CD4-positive, alpha-beta T cell treated with Interleukin-12 subunit alpha and Interleukin-12 subunit beta, for 1 hour (primary cell): ENCODE results near the gene RPS19BP1.

ENCODE experiments used
- DNase-seq: peaks from one replicate; pipeline ENCODE4 v3.0.0-alpha.2; 2020

RPS19BP1 gene

GRCh38 chr22:39488563-39489083 is 43.9 kb downstream of the RPS19BP1 start:
- DNase-seq: no peak

DNA sequence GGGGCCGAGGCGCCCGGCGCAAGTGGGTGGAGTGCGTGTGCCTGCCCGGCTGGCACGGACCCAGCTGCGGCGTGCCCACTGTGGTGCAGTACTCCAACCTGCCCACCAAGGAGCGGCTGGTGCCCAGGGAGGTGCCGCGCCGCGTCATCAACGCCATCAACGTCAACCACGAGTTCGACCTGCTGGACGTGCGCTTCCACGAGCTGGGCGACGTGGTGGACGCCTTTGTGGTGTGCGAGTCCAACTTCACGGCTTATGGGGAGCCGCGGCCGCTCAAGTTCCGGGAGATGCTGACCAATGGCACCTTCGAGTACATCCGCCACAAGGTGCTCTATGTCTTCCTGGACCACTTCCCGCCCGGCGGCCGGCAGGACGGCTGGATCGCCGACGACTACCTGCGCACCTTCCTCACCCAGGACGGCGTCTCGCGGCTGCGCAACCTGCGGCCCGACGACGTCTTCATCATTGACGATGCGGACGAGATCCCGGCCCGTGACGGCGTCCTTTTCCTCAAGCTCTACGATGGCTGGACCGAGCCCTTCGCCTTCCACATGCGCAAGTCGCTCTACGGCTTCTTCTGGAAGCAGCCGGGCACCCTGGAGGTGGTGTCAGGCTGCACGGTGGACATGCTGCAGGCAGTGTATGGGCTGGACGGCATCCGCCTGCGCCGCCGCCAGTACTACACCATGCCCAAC is 44.6 kb downstream of the RPS19BP1 start:
- no peak for DNase-seq

GRCh38 chr22:39486951-39487825 is 45.4 kb downstream of the RPS19BP1 start:
- no peak for DNase-seq

GRCh38 chr22:39482768-39483167 is 49.8 kb downstream of the RPS19BP1 start:
- DNase-seq: no peak

DNA sequence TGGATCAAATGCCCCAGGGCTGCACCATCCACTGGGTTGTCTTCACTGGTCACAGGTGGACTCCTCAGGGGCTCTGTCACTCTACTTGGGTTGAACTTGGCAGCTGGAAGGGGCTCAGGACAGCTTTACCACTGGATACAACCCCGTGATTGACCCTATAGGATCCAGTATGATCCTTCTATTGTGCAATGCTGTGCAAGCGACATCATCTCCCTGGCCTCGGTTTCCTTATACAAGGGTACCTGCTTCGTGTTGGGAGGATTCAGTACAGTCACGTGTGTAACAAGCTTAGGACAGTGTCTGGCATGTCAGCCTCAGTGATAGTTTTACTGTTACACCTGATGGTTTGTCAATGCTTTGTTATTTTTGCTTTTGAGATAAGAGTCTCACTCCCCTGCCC is 51.0 kb downstream of the RPS19BP1 start:
- DNase-seq: no peak

DNA sequence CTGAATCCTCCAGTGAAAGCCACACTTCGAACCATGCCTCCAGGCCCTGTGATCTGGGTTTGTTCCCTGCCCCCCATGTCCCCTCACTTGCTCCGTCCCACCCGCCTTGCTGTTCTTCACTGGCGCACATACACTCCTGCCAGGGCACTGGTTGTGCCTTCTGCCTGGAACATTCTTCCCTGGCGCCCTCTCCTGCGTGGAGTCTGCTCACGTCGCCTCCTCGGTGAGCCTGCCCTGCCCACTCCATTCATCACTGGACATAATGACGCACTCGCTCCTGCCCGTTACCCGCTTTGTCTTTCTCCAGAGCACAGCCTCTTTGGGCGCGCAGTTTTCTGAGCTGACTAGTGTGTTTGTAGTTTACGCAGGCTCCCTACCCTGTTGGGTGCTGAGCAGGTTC is 51.5 kb downstream of the RPS19BP1 start:
- no peak for DNase-seq

DNA sequence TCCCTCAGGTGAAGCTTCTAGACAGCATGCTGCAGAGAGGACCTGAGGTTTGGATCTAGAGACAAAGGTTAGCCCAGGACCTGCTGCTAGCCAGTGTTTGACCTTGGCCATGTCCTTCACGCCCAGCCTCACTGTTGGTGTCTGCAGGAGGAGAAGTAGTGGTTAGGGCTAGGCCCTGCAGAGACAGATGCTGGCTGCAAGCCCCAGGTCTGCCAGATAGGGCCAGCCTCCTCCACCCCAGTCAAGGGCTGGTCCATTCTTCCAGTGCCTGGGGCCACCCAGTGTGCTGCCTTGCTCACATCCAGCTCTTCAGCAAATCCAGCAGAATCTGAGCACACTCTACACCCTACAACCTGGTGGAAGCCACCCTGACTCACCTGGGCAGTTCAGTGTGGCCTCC is 52.0 kb downstream of the RPS19BP1 start:
- no peak for DNase-seq

GRCh38 chr22:39479254-39479653 is 53.3 kb downstream of the RPS19BP1 start:
- no peak for DNase-seq
